ENCODE data around the gene TRIP13. TPM values are rescaled to one million over a fixed set of nuclear protein-coding genes. Genes with fewer than 3 reads are reported as not detected.

The TRIP13 gene
- total and polyA plus RNA-seq, 12 donors, result 0.30 to 5.0 (median 0.78) TPM

- TF ChIP-seq POLR2A (IDR thresholded peaks at IDR 0.05), result no peak
- TF ChIP-seq, protein P1, sequence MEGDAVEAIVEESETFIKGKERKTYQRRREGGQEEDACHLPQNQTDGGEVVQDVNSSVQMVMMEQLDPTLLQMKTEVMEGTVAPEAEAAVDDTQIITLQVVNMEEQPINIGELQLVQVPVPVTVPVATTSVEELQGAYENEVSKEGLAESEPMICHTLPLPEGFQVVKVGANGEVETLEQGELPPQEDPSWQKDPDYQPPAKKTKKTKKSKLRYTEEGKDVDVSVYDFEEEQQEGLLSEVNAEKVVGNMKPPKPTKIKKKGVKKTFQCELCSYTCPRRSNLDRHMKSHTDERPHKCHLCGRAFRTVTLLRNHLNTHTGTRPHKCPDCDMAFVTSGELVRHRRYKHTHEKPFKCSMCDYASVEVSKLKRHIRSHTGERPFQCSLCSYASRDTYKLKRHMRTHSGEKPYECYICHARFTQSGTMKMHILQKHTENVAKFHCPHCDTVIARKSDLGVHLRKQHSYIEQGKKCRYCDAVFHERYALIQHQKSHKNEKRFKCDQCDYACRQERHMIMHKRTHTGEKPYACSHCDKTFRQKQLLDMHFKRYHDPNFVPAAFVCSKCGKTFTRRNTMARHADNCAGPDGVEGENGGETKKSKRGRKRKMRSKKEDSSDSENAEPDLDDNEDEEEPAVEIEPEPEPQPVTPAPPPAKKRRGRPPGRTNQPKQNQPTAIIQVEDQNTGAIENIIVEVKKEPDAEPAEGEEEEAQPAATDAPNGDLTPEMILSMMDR (IDR thresholded peaks at IDR 0.05), result no peak
- 83 to 92% (median 87%) methylated on average over 4 of the region's 4 CpGs for WGBS, 4 donors
- intact Hi-C loops (cut with DNase I), result loop anchor here in 1 of 2 donors (2.0 kb wide), 1 partner anchor 230 kb away; no protein-coding TSS in a partner anchor
Observed at GRCh38 chr5:900781-901180, 8.1 kb downstream of the TRIP13 start.

GRCh38 chr5:902129-902916 is 9.6 kb downstream of the TRIP13 start:
- Histone ChIP-seq H3K36me3 (replicated peaks in 1 of 2) (no peaks in the 10 kb centered on the region), H3K9me3 (replicated peaks in 1 of 3) (no peaks in the 10 kb centered on the region), H3K27me3 (no peaks in the 10 kb centered on the region), H3K4me3 (no peak overlapping the region), H3K4me1 (replicated peaks in 1 of 2) (no peaks in the 10 kb centered on the region), H3K27ac (no peak overlapping the region)
- intact Hi-C loops (cut with DNase I), result no loop called here
- TF ChIP-seq, protein P1 (IDR thresholded peaks at IDR 0.05), result no peak
- TF ChIP-seq POLR2A (IDR thresholded peaks at IDR 0.05), result no peak
- 86 to 93% (median 91%) methylated on average over 13 to 16 of the region's 16 CpGs for whole genome bisulfite sequencing, 4 donors
- DNase-seq, result peak in 1 of 7 donors; percentile 28

More at GRCh38 chr5:900781-901180, 8.1 kb downstream of the TRIP13 start:
- Histone ChIP-seq H3K9me3 (replicated peaks in 1 of 3) (no peaks in the 10 kb centered on the region), H3K36me3 (replicated peaks in 1 of 2) (no peaks in the 10 kb centered on the region), H3K27ac (no peak overlapping the region), H3K27me3 (no peaks in the 10 kb centered on the region), H3K4me1 (replicated peaks in 1 of 2) (no peaks in the 10 kb centered on the region), H3K4me3 (no peak overlapping the region)
- no peak for DNase-seq

- intact Hi-C loops (cut with DNase I), result no loop called here
- H3K27me3 ChIP-seq, result no peaks in the 10 kb centered on the region
- H3K27ac ChIP-seq, result no peak overlapping the region
- no peak for TF ChIP-seq POLR2A (IDR thresholded peaks at IDR 0.05)
- TF ChIP-seq, protein P1 (IDR thresholded peaks at IDR 0.05), result no peak
- 85 to 97% (median 92%) methylated on average over 6 of the region's 6 CpGs for WGBS, 4 donors
- no peak overlapping the region for H3K4me3 ChIP-seq
- H3K36me3 ChIP-seq (replicated peaks in 1 of 2), result no peaks in the 10 kb centered on the region
- DNase-seq, result peak in 1 of 7 donors; percentile 30
- no peaks in the 10 kb centered on the region for H3K9me3 ChIP-seq (replicated peaks in 1 of 3)
- H3K4me1 ChIP-seq (replicated peaks in 1 of 2), result no peaks in the 10 kb centered on the region
Observed at GRCh38 chr5:903756-904096, 11.0 kb downstream of the TRIP13 start.

DNA sequence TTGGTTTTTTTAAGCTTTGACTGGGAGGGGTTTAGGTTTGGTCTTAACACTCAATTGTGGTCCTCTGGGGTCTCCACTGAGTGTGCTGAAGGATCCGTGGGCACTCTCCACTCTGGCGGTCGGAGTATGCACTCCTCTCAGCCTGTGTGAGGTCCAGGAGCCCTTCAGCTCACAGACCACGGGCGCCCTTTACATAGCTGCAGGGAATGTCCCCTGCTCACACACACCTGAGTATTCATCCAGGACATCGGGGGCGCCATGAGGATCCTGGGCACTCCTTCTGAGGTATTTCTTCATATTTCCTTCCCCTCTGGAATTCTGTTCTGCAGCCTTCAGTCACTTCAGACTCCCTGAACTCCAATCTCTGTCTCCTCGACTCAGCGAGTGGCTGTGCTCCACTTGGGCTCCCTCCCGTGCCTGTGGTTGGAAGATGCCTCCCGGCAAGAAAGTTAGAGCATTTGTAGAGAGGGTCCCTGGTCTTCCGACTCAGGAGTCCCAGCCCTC is 12.5 kb downstream of the TRIP13 start:
- Histone ChIP-seq H3K9me3 (replicated peaks in 1 of 3) (no peaks in the 10 kb centered on the region), H3K4me3 (no peak overlapping the region), H3K27me3 (no peaks in the 10 kb centered on the region), H3K4me1 (replicated peaks in 1 of 2) (no peaks in the 10 kb centered on the region), H3K36me3 (replicated peaks in 1 of 2) (no peaks in the 10 kb centered on the region), H3K27ac (no peak overlapping the region)
- 90 to 95% (median 93%) methylated on average over 8 to 12 of the region's 12 CpGs for WGBS, 4 donors
- DNase-seq, result no peak
- intact Hi-C loops (cut with DNase I), result loop anchor here in 1 of 2 donors (5.0 kb wide), 1 partner anchor 233 kb away; no protein-coding TSS in a partner anchor
- TF ChIP-seq, protein P1 (IDR thresholded peaks at IDR 0.05), result no peak
- TF ChIP-seq POLR2A (IDR thresholded peaks at IDR 0.05), result no peak
